ENCODE data around the gene PARVA.

PARVA gene

DNA sequence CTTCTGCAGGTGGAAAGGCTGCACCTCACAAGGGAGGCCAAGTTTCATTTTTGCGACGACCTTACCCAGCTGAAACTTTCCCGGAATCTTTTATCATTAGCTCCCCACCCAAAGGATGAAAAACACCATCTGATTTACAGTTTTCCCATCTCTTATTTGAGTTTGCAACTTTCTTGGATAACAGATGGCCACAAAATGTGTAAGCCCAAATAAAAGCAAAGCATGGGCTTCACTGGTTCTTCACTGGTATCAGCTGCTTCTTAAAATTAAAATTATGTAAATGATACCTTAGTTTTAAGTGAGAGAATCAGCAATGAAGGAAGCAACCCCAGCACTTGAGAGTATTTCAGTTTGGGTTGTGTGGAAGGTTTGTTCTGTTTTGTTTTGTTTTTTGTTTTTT is 55.8 kb downstream of the PARVA start:
- no peak for TF ChIP-seq CTCF (IDR thresholded peaks at IDR 0.05)

GRCh38 chr11:12433571-12434324 is 56.4 kb downstream of the PARVA start:
- no peak for TF ChIP-seq CTCF (IDR thresholded peaks at IDR 0.05)

DNA sequence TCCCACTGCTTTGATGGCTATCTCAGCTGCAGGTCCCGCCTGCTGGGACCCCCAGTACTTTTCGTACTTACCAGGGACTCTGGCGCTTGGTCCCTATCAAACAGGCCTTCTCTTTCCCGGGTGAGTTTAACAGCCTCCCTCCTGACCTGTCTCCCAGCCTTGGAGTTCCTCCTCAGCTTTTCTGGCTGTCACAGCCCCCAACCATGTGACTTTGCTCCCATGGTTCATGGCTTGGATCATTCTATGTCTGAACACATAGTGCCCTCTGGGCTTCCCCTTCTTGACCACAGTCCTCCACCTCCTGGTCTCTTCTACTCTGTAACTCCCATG is 56.9 kb downstream of the PARVA start:
- TF ChIP-seq CTCF (IDR thresholded peaks at IDR 0.05) = no peak

GRCh38 chr11:12435264-12435663 is 57.9 kb downstream of the PARVA start:
- no peak for TF ChIP-seq CTCF (IDR thresholded peaks at IDR 0.05)

DNA sequence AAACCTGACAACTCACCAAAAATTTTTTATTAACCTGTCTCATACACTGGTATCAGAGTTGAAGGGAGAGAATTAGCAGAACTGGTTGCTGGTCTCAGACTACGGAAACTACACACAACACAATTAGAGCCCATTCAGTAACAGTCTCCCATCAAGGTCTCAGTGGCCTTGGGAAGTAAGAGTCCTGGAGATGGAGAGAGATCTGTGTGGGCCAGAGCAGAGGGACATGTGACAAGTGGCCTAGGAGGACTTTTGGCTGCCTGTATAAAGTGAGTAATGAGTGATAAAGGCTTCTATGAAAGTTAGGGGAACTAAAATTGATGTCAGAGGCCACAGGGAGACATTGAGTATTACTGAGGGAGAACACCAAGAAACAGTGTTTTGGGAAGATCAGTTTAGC is 58.9 kb downstream of the PARVA start:
- TF ChIP-seq CTCF (IDR thresholded peaks at IDR 0.05) = no peak

- no peak for TF ChIP-seq CTCF (IDR thresholded peaks at IDR 0.05)
These were observed 60.9 kb downstream of the PARVA start for GRCh38 chr11:12438291-12438690.

DNA sequence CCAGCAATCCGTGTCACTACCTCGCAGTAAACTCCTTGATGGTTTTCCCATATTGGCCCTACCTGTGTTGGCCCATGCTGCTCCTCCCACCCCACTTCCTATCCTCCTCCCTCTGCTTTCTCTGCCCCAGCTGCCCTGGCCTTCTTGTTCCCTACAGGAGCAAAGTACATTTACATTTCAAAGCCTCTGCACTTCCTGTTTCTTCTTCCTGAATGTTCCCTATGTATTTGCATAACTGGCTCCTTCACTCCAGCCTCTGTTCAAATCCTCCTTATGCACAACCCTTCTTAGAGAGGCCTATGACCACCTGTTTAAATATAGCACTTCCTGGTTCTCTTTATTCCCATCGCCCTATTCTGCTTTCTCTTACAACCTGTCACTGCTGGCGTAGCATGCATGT is 62.2 kb downstream of the PARVA start:
- no peak for TF ChIP-seq CTCF (IDR thresholded peaks at IDR 0.05)

- TF ChIP-seq CTCF (IDR thresholded peaks at IDR 0.05) = no peak
These were observed 63.2 kb downstream of the PARVA start for GRCh38 chr11:12440565-12440964.
